Measurements from ENCODE around the gene AGTPBP1.

The AGTPBP1 gene

DNA sequence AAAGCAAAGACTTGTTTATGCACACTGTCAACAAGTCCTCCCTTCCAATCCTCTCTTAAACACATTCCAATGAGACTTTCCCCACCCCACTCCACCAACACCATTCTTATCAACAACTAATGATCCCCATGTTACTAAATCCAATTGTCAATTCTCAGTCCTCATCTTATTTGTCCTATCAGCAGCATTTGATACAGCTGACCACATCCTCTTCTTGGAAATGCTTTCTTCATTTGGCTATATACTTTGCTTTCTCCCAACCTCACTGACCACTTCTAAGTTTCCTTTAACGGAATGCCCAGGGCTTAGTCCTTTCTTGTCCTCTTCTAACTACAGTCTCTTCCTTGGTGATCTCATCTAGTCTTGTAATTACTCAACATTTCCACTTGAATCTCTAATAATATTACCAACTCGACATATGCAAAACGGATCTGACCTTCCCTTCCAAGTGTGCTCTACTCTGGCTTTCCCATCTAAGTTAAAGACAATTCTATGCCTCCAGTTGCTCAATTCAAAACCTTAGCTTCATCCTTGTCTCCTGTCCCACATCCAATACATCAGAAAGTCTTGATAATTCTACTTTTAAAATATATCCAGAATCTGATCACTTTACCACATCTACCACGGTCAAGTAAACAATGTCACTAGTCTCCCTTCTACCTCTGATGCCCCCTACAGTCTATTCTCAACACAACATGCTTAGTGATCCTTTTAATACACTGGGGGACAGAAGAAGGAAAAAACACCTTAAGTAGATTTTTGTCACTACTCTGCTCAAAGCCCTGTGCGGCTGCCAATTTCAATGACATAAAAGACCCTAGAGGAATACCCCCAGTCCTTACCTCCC lies 25.5 kb downstream of the AGTPBP1 start:
- no peak for DNase-seq

DNA sequence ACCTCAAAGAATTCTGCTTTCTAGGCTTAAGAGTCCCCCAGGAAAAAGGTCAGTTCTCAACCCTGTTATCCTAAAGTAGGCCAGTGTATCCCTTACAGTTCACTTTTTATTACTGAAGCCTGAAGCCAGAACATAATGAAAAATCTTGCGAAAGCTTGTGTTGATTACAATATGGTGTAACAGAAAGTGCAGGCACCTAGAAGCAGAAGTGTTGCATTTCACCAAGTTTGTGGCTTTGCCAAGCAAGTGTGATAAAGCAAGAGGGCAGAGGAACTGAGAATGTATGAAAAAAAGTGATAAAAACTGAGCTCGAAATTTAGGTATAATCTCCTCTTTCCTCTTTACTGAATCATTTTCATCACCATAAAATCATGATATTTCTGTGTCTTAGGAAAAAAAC lies 26.2 kb downstream of the AGTPBP1 start:
- DNase-seq = no peak

DNA sequence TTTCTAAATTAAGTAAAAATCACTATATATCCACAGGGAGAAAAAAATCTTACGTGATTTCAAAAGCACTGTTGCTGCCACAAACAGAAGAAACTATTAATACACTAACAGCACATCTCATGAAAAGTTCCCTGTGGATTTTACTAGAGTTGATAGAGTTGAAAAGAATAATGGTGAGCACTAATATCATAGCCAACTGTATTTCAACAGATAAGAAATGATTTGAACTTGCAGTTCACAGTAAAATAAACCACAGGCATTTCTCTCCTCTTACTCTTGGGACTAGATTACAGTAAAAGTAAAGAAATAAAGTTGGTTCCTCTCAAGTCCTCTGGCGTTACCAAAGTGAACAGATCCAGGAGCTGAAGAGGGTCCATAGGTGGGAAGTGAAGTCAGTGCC lies 27.9 kb downstream of the AGTPBP1 start:
- DNase-seq = no peak

DNA sequence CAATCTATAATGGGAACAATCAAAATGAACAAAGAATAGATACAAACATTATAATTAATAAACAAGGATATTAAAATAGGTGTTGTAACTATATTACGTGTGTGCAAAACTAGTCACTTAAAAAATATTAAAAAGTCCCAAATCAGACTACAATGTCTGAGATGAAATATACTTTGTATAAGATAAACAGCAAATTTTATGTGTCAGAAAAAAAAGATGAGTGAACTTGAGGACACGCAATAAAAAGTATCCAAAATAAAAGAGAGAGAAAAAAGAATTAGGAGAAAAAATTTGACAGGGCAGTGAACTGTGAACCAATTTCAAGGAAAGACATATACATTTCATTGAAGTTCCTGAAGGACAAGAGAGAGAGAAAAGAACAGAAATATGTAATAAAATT lies 37.0 kb downstream of the AGTPBP1 start:
- no peak for DNase-seq

DNA sequence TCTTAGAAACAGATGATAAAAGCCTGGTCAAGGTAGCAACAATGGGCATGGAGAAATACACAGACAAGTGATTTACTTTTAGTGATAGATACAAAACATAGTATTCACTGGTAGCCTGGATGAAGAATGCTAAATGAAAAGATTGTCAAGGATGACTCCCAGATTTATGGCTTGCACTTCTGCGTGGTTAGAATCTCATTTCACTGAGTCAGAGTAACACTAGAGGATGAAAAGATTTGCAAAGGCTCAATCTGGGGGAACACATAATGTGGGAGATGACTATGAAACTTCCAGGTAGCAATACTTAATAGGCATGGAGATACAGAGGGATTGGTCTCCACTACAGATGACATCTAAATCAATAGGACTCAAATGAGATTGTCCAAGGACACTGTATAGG lies 38.4 kb downstream of the AGTPBP1 start:
- no peak for DNase-seq

DNA sequence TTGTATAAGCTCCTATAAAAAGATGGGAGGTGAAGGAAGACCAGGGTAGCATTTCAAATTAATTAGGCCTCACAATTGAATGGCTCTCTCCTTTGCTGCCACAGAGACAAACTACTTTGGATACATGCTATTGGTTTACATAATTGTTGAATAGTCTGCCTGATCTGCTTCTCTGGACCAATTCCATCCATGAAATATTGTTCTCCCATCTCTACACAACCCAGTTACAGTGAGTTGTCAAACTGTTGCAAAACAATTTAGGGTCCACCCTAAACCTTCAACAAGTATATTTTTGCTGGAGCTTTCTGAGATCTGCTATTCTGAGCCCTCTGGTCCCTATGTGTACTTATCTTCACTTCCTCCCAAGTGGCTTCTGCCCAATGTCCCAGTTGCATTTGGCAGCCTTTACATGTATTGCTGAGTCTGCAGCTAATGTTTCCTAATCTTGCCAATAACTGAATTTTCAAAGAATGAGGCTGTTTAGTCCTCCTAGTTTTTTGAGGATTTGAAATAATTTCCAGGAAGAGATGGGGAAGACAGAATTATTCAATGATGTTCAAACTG lies 38.9 kb downstream of the AGTPBP1 start:
- DNase-seq = no peak

DNA sequence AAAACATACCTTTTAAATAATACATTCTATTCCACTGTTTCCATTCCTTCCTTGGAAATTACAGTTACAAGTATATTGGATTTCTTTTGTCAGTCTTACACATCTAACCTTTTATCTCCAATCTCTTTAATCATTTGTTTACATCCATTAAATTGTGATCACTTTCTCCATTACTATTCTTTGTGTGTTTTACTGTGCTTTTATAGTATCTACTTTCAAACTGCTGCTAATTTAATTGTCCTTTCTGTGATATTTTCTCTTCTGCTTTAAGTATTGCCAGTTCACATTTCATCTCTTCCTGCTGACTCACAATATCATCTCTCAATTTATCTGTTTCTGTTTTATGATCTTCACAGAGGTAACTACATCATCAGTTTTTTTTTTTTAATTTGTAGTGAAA lies 39.6 kb downstream of the AGTPBP1 start:
- DNase-seq = no peak

DNA sequence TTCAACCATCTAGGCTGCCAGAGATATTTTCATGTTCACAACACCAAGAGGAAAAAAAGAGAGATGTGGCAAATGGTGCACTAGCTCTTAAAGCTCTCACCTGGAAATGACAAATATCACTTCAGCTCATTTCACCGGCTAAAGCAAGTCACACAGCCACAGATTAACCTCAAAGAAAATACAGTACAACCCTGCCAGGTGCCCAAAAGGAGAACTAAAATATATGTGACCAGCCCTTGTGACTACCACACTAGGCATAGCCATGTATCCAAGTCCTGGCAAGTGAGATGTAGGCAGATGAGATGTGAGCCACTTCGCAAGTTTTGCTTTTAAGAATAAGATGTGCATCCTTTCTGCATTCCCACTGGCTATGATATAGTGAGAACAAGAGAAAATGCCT lies 41.4 kb downstream of the AGTPBP1 start:
- no peak for DNase-seq

DNA sequence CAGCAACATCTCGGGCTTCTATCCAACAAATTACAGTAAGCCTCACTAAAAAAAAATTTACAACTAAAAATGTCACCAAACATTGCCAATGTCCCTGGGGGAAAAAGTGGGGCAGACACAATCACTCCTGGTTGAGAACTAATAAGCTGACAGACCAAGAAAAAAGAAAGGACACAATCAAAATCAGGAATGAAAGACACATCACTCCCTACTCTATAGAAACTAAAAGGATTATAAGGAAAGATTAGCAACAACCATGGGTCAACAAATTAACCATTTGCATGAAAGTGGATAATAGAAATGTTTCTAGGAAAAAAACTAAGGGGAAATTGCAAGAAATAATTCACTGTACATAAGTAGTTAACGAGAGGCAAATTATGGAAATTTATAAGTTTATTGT lies 53.4 kb downstream of the AGTPBP1 start:
- no peak for DNase-seq

DNA sequence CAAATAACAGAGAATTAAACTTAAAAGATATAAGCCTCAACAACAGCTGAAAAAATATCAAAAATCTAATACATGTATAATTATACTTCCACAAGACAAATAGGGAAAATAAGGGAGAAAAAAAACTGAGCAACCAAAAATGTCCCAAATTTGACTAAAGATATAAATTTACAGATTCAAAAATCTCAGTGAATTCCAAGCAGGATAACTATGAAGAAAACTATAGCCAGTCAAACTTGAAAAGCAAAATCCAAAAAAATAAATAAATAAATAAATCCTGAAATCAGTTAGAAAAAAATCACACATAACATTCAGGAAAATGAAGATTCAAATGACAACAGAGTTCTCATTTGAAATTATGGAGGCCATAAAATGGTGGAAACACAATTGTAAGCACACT lies 56.7 kb downstream of the AGTPBP1 start:
- DNase-seq = no peak

DNA sequence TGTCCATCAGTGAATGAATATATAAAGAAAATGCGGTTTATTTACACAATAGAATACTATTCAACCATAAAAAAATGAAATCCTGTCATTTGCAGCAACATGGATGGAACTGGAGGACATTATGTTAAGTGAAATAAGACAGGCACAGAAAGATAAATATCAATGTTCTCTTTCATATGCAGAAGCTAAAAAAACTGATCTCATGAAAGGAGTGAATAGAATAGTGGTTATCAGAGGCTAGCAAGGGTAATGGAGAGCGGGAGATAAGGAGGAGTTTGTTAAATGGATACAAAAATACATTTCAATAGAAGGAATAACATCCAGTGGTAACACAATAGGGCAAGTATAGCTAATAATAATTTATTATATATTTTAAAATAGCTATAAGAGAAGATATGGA lies 65.0 kb downstream of the AGTPBP1 start:
- no peak for DNase-seq

DNA sequence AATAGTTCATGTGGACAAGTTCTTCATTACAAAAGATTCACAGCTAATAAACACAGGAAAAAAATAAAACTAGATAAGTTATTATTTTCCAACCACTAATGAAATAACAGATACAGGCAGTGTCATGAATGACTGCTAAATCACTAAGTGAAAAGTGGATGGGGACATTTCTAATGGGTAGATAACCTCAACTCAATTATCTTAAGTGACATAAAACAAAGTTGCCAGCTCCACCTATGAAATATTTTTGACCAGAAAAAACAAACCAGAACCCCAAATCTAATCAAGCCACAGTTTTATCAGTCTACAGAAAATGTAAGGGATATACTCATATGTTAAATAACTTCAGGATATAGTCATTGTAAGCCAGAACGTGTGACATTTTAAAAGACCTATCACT lies 74.4 kb downstream of the AGTPBP1 start:
- no peak for DNase-seq

DNA sequence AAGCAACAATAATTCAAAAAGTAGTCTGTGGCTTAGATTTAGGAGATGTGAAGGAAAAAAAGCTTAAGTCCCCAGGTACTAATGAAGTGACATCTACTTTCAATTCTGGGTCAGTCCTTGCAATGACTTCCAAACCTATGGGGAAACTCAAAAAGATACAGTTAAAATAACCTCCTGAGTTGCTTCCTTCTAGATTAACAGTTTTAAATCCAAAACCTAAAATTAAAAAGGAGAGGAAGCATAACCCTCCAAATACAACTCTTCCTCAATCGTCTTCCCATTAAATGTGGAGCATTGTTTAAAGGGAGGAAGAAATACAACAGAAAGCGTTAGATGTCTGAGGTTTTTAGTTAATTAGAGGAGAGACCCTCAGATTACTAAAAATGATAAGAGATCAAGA lies 75.7 kb downstream of the AGTPBP1 start:
- no peak for DNase-seq

DNA sequence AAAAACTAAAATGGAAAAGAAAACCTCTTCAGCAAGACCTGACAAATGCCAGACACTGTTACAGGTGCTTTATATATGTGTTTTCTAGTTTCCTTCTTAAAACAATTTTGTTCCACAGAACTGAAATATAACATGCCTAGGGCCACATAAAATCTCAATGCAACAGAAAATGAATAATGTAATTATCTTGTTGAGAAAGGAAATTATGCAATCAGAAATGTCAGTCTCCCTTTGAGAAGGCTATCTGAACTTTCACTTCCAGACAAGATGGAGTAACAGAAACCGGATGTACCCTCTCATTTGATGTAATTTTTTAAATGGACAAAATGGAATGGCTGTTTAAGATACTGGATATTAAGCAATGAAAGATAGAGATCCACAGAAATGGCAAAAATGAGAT lies 79.2 kb downstream of the AGTPBP1 start:
- DNase-seq = no peak

DNA sequence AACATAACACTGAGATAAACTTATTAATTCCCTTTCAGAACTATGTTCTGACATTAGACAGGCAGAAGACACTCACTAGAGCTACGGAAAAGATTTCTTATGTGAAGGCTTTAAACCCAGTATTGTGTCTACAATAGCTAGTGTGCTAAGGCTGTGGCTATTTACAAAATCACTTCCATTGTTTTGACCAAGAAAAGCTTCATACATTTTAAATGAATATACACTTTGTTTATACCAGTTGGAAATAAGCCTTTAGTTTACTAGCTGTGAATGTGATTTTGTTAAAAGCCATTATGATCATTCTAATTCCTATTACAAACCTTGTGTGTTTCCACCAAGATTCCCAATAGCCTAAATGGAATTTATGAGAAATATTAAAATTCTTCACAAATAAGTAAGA lies 83.0 kb downstream of the AGTPBP1 start:
- DNase-seq = no peak

DNA sequence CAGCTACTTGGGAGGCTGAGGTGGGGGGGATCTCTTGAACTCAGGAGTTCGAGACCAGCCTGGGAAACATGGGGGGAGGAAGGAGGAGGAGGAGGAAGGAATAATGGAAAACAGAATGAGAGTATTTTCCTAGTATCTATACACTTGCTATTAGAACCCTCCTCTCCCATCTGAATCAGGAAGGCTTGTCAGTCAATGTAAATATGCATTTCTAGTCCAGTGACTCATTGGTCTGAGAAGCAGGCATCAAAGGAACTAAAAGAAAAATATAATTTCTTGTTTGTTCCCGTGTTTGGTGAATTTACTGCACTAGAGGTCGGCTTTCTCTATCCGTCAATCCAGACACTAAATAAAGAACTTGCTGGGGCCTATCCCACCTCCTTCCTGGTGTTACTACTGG lies 88.6 kb downstream of the AGTPBP1 start:
- no peak for DNase-seq

DNA sequence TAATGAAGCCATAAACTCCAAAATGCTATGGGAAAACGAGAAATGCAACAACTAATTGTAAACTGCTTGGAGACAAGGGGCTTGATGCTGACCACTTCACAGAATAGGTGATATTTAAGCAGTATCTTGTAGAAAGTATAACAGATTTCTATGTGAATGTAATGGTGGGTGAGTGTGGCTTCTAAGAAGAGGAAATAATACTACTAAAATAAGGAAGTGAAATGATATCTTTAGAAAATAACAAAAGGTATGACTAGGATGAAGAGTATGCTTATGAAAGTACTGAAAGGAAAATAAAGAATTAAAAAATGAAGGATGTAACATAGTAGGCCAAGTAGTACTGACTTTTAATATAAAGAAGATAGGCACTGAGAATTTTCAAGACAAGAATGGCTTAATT lies 94.2 kb downstream of the AGTPBP1 start:
- DNase-seq = no peak

DNA sequence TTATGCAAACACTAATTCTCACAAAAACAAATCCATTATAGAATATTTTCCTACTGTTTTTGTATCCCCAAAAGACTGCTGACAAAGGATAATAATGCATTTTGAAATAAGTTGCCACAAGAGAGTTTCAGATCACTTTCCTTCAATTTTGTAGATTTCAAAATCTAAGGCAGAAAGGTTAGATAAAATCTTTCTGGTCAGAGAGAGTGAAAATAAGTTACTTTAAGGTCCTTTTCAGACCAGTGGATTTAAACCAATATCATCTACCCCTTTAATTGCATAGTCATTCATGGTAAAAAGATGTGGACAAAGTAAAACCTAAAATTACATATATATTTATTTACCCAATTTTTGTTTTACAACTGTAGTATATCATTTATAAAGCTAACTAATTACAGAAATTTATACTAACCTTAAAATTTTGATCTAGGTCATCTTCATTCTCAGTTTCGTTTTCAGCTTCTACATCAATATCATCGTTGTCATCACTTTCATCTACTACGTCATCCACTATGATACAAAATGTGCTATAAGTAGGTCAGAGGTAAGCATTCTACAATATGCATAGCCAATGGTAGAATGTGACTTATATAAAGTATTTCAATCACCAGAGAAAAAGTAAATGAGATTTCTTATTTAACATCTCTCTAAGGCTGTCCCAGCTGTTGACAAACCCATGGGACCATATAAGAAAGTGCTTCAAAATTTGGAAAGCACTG lies 95.7 kb downstream of the AGTPBP1 start:
- DNase-seq = no peak

DNA sequence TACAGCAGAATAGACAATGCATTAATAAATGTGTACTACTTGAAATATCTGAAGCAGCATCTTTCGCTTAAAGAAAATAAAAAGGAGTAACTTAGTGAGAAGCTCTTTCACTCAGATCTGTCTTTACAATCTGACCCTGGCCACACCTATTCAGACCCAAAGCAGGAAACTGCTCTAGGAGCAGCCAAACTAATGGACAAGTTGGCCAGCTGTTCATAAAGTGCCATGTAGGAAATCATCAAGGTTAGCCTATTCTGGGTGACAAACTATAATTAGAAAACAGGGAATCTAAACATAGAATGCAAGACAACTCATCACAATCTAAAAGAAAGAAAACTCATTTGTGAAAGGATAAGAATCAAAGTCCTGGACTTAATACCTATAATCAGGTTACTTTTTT lies 101.3 kb downstream of the AGTPBP1 start:
- no peak for DNase-seq

DNA sequence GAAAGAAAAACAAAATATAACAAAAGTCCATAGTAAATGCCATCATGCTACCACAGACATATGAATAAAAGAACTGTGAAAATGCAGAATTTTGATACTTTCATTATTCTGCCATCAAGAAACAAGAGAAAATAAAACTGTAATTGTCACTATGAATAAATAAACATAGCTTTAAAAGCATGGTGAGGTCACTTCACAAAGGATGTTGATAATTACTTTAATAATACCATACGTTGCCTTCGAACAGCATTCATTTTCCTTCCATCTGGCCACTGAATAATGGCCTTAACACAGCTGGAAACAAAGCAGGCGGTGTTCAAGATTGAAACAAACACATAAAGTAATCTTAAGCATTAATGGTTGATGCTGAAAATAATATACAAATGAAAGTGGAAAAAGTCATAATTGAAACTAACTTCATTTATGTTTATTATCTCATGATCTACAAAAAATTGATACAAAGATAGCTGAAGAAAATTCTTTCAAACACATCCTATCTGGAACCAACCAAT lies 102.0 kb downstream of the AGTPBP1 start:
- no peak for DNase-seq

DNA sequence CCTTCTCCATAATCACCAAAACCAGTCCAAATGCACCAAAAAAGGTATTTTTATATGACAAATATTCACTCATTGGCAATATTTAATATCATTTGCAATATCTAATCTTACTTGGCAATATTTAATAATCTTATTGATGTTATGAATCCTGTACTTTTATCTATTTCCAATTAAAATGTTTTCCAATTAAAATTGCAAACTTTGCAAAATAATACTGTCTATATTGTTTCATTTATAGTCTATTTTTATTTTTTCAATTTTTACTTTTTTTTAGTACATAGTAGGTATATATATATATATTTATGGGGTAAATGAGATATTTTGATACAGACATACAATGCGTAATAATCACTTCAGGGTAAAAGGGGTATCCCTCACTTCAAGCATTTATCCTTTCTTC lies 109.9 kb downstream of the AGTPBP1 start:
- DNase-seq = no peak

DNA sequence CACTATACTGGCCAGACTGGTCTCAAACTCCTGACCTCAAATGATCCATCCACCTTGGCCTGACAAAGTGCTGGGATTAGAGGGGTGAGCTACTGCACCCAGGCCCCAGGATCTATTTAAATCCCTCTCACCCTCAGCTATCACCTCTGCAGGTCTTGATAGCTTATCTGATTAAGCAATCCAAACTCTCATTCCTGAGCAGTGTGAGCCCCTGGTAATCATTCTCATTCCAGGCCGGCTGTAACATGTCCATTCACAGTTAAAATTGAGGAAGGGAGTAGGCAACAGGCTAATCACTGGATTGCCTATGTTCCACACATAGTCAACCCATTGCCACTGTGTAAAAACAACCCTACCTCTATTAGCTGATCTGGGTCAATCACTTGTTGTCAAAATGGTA lies 111.1 kb downstream of the AGTPBP1 start:
- no peak for DNase-seq

DNA sequence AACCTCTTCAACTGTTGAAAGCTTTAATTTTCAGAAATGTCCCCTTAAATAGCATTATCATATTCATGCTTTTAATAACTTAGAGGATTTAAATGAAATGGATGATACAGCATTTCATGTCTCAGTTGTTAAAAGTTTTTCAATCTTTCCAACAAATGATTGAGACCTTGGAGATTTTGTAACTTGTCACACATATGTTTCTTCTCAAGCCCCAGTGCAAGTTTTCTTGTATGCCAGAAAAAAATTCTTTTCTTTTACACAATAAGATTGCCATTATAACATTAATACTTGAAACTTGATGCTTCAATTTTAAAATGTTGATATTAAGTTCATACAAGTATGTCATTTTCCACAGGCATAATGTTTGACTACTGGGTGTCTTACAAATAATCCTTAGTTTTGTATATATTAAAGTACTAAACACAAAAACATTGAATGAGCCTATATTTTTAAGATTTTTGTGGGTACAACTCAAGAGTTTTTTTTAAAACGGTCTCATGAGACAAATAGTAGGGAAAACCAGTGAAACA lies 124.5 kb downstream of the AGTPBP1 start:
- no peak for DNase-seq

DNA sequence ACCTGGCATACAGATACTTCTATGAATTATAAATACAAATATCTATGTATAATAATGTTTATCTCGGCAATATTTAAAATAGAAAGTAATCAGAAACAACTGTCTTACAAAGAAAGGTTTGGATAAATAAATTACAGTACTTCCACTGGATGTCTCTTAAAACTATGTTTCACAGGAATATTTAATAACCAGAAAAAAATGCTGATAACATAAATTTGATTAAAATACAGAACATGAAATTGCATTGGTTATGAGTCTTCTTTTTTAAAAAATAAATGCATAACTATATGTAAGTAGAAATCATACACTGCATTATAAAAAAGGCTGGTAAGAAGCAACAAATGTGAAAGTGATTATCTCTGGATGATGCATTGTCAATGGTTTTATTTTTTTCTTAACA lies 126.0 kb downstream of the AGTPBP1 start:
- DNase-seq = no peak
